Trophoblast cell (in vitro differentiated cells and primary cell): ENCODE results near the gene IQSEC1.

Source experiments
- DNase-seq, 2 donors: peaks; one replicate each; pipeline ENCODE4 v3.0.0-alpha.2; 2016
- H2AFZ ChIP-seq: 2 replicates; pipeline ENCODE4 v1.6.1; 2013; ENCODE audit warnings: low read length, moderate library complexity, mild to moderate bottlenecking; ENCODE audit not compliant: insufficient read depth, poor library complexity
- H2AK5ac ChIP-seq: 2 replicates; pipeline ENCODE4 v1.6.1; 2013; ENCODE audit warnings: mild to moderate bottlenecking, low read length
- H2BK120ac ChIP-seq: 2 replicates; pipeline ENCODE4 v1.6.1; 2013; ENCODE audit warnings: low read length, mild to moderate bottlenecking, moderate library complexity; ENCODE audit not compliant: insufficient read depth, poor library complexity
- H2BK12ac ChIP-seq: 2 replicates; pipeline ENCODE4 v1.6.1; 2013; ENCODE audit warnings: mild to moderate bottlenecking, low read length, moderate library complexity
- H2BK5ac ChIP-seq: 2 replicates; pipeline ENCODE4 v1.6.1; 2013; ENCODE audit warnings: low read length, low read depth, moderate library complexity, mild to moderate bottlenecking; ENCODE audit not compliant: poor library complexity
- H3K14ac ChIP-seq: 2 replicates; pipeline ENCODE4 v1.6.1; 2013; ENCODE audit warnings: mild to moderate bottlenecking, low read length
- H3K18ac ChIP-seq: 2 replicates; pipeline ENCODE4 v1.6.1; 2013; ENCODE audit warnings: mild to moderate bottlenecking, low read length
- H3K23ac ChIP-seq: 2 replicates; pipeline ENCODE4 v1.6.1; 2013; ENCODE audit warnings: low read length
- H3K27ac ChIP-seq: 2 replicates; pipeline ENCODE4 v1.5.1; 2013; ENCODE audit warnings: low read depth, mild to moderate bottlenecking, inconsistent platforms, low read length, moderate library complexity
- H3K27me3 ChIP-seq: 2 replicates; pipeline ENCODE4 v1.6.1; 2013; ENCODE audit warnings: inconsistent platforms, mild to moderate bottlenecking, low read length, moderate library complexity; ENCODE audit not compliant: insufficient read depth
- H3K36me3 ChIP-seq, 2 experiments: 1 replicate in 1 of 2; 2 replicates in 1 of 2; pipeline ENCODE4 v1.6.1; 2013; ENCODE audit warnings: low read length in 2 of 2, mild to moderate bottlenecking in 2 of 2, moderate library complexity in 1 of 2; ENCODE audit not compliant: insufficient read depth in 2 of 2, control insufficient read depth in 1 of 2
- H3K4ac ChIP-seq: 2 replicates; pipeline ENCODE4 v1.6.1; 2013; ENCODE audit warnings: low read depth, mild to moderate bottlenecking, low read length, moderate library complexity
- H3K4me1 ChIP-seq, 2 experiments: 1 replicate in 1 of 2; 2 replicates in 1 of 2; pipeline ENCODE4 v1.6.1; 2013; ENCODE audit warnings: low read length in 2 of 2, mild to moderate bottlenecking in 2 of 2, moderate library complexity in 1 of 2; ENCODE audit not compliant: insufficient read depth in 2 of 2, control insufficient read depth in 1 of 2
- H3K4me2 ChIP-seq: 2 replicates; pipeline ENCODE4 v1.6.1; 2013; ENCODE audit warnings: inconsistent platforms, mild to moderate bottlenecking, low read length, moderate library complexity
- H3K4me3 ChIP-seq: 2 replicates; pipeline ENCODE4 v1.5.1; 2013; ENCODE audit warnings: mild to moderate bottlenecking, low read depth, low read length, inconsistent platforms
- H3K79me1 ChIP-seq: one replicate; pipeline ENCODE4 v1.6.1; 2013; ENCODE audit warnings: low read length
- H3K79me2 ChIP-seq: 2 replicates; pipeline ENCODE4 v1.6.1; 2013; ENCODE audit warnings: low read length, mild to moderate bottlenecking; ENCODE audit not compliant: control insufficient read depth, insufficient read depth, poor library complexity
- H3K9ac ChIP-seq: 2 replicates; pipeline ENCODE4 v1.6.1; 2013; ENCODE audit warnings: mild to moderate bottlenecking, low read length
- H3K9me3 ChIP-seq: 2 replicates; pipeline ENCODE4 v1.6.1; 2013; ENCODE audit warnings: low read depth, mild to moderate bottlenecking, control low read depth, inconsistent platforms, low read length; ENCODE audit not compliant: insufficient read depth
- H4K12ac ChIP-seq: 2 replicates; pipeline ENCODE4 v1.6.1; 2013; ENCODE audit warnings: low read depth, mild to moderate bottlenecking, low read length, moderate library complexity
- H4K8ac ChIP-seq: 2 replicates; pipeline ENCODE4 v1.6.1; 2013; ENCODE audit warnings: low read depth, mild to moderate bottlenecking, low read length, moderate library complexity
- H4K91ac ChIP-seq: one replicate; pipeline ENCODE4 v1.6.1; 2013; ENCODE audit warnings: low read depth, mild to moderate bottlenecking, low read length, moderate library complexity
- WGBS: extraction: QIAGEN DNeasy Blood & Tissue Kit; methylation state at CpG from one replicate; pipeline ENCODE4 v1.1.7; 2013; ENCODE audit warnings: missing lambda C conversion rate; ENCODE audit not compliant: insufficient read length, insufficient coverage; ENCODE audit errors: extremely low coverage; 5-methylcytosine and 5-hydroxymethylcytosine counted together

Gene IQSEC1

GRCh38 chr3:13093687-13094086, 20.5 kb upstream of the IQSEC1 start:
- no peak overlapping the region for H3K4me3 ChIP-seq
- no peak overlapping the region for H3K27ac ChIP-seq
- H3K9me3 ChIP-seq = peaks cover 3% of the 10 kb centered on the region
- H3K27me3 ChIP-seq = no peaks in the 10 kb centered on the region
- H2AFZ ChIP-seq = no peak overlapping the region
- H4K12ac ChIP-seq = no peak overlapping the region
- H2BK12ac ChIP-seq = no peak overlapping the region
- H3K4me1 ChIP-seq = no peaks in the 10 kb centered on the region
- H3K23ac ChIP-seq = no peak overlapping the region
- H3K36me3 ChIP-seq = no peaks in the 10 kb centered on the region
- no peak overlapping the region for H3K14ac ChIP-seq
- H2AK5ac ChIP-seq = no peak overlapping the region
- H3K18ac ChIP-seq = no peak overlapping the region
- no peak overlapping the region for H4K8ac ChIP-seq
- no peak overlapping the region for H2BK120ac ChIP-seq
- H3K79me1 ChIP-seq = no peaks in the 10 kb centered on the region
- DNase-seq = no peak
- no peak overlapping the region for H3K4me2 ChIP-seq
- H3K9ac ChIP-seq = no peak overlapping the region
- H3K79me2 ChIP-seq = no peaks in the 10 kb centered on the region
- no peak overlapping the region for H4K91ac ChIP-seq
- WGBS = no CpG with 5 or more reads among the region's 10 CpGs
- H3K4ac ChIP-seq = no peak overlapping the region
- no peak overlapping the region for H2BK5ac ChIP-seq

GRCh38 chr3:13092621-13093617, 19.7 kb upstream of the IQSEC1 start:
- Histone ChIP-seq H2BK5ac (no peak overlapping the region), H3K4me1 (no peaks in the 10 kb centered on the region), H4K91ac (no peak overlapping the region), H3K9ac (no peak overlapping the region), H3K23ac (no peak overlapping the region), H3K4me2 (no peak overlapping the region), H2AK5ac (no peak overlapping the region), H3K14ac (no peak overlapping the region), H3K9me3 (peaks cover 3% of the 10 kb centered on the region), H3K79me1 (no peaks in the 10 kb centered on the region), H4K12ac (no peak overlapping the region), H3K36me3 (no peaks in the 10 kb centered on the region), H3K27ac (no peak overlapping the region), H2BK120ac (no peak overlapping the region), H3K4ac (no peak overlapping the region), H3K27me3 (no peaks in the 10 kb centered on the region), H2BK12ac (no peak overlapping the region), H2AFZ (no peak overlapping the region), H3K79me2 (no peaks in the 10 kb centered on the region), H3K4me3 (no peak overlapping the region), H3K18ac (no peak overlapping the region), H4K8ac (no peak overlapping the region)
- DNase-seq = no peak
- WGBS = no CpG with 5 or more reads among the region's 23 CpGs

GRCh38 chr3:13091898-13092611, 18.8 kb upstream of the IQSEC1 start:
- Histone ChIP-seq H3K79me2 (no peaks in the 10 kb centered on the region), H3K79me1 (no peaks in the 10 kb centered on the region), H2BK120ac (no peak overlapping the region), H3K9ac (no peak overlapping the region), H3K27me3 (no peaks in the 10 kb centered on the region), H2AK5ac (no peak overlapping the region), H3K23ac (no peak overlapping the region), H3K4me3 (no peak overlapping the region), H3K9me3 (peaks cover under 1% of the 10 kb centered on the region), H3K27ac (no peak overlapping the region), H4K91ac (no peak overlapping the region), H2BK5ac (no peak overlapping the region), H2AFZ (no peak overlapping the region), H3K4ac (no peak overlapping the region), H4K12ac (no peak overlapping the region), H3K18ac (no peak overlapping the region), H3K14ac (no peak overlapping the region), H4K8ac (no peak overlapping the region), H2BK12ac (no peak overlapping the region), H3K36me3 (no peaks in the 10 kb centered on the region), H3K4me2 (no peak overlapping the region), H3K4me1 (no peaks in the 10 kb centered on the region)
- no CpG with 5 or more reads among the region's 20 CpGs for WGBS
- DNase-seq = peak; percentile 82 to 95

DNA sequence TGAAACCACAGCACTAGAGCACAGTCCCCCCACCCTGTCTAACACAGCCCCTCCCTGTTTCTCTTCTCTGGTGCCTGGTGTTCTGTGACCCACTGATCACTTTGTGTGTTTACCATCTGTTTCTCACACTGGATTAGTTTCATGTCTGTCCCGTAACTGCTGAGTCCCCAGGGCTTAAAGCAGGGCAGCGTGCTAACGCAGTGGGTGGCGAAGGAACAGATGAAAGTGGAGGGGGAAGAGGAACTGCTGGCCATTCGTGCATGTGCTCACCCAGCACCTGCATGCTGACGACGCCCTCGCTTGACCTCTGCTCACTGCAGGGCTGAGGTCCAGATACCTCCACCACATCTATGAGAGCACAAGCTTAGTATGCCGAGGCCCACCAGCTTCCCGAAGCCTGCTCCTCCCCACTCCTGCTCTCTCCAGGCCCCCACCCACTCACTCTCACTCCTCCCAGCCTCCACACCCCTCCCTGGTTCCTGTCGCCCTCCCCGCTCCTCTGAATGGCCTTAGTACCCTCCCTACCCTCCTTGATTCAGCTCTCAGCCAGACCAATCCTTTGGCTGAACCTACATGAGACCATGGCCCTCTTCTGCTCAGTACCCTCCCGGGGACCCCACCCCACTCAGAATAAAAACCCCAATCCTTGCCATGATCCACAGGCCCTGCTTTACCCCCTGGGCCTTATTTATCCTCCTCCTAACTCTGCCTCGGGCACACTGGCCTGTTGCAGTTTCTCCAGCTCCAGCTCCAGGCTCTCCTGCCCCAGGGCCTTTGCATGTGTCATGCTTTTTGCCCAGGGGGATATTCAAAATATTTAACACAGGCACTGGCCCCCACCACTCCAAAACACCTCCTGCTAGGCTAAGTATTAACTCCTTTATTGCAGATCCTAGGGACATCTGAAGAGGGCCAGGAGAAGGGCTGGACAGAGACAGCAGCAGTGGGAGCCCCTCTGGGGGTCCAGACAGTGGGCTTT, 15.1 kb upstream of the IQSEC1 start:
- H3K18ac ChIP-seq = no peak overlapping the region
- peak; percentile 87 to 98 for DNase-seq
- H3K36me3 ChIP-seq = no peaks in the 10 kb centered on the region
- H4K12ac ChIP-seq = no peak overlapping the region
- H3K14ac ChIP-seq = no peak overlapping the region
- H4K91ac ChIP-seq = no peak overlapping the region
- no peak overlapping the region for H3K27ac ChIP-seq
- no peak overlapping the region for H2AFZ ChIP-seq
- H3K23ac ChIP-seq = no peak overlapping the region
- no peak overlapping the region for H3K4me2 ChIP-seq
- H2BK120ac ChIP-seq = no peak overlapping the region
- no peaks in the 10 kb centered on the region for H3K9me3 ChIP-seq
- no CpG with 5 or more reads among the region's 14 CpGs for WGBS
- no peaks in the 10 kb centered on the region for H3K79me2 ChIP-seq
- no peak overlapping the region for H3K4ac ChIP-seq
- H2BK12ac ChIP-seq = no peak overlapping the region
- H4K8ac ChIP-seq = no peak overlapping the region
- H3K79me1 ChIP-seq = no peaks in the 10 kb centered on the region
- H3K4me3 ChIP-seq = no peak overlapping the region
- H3K9ac ChIP-seq = no peak overlapping the region
- no peaks in the 10 kb centered on the region for H3K27me3 ChIP-seq
- H2BK5ac ChIP-seq = no peak overlapping the region
- H3K4me1 ChIP-seq = no peaks in the 10 kb centered on the region
- H2AK5ac ChIP-seq = no peak overlapping the region
